HG03066 (cell line): ENCODE results near the gene LIN52.

Source experiments
- ATAC-seq: cut with Tn5 transposase; IDR thresholded peaks from one replicate; pipeline ENCODE4 v1.9.1; 2021; ENCODE audit warnings: low read depth; ENCODE audit not compliant: unreplicated experiment

LIN52 gene

DNA sequence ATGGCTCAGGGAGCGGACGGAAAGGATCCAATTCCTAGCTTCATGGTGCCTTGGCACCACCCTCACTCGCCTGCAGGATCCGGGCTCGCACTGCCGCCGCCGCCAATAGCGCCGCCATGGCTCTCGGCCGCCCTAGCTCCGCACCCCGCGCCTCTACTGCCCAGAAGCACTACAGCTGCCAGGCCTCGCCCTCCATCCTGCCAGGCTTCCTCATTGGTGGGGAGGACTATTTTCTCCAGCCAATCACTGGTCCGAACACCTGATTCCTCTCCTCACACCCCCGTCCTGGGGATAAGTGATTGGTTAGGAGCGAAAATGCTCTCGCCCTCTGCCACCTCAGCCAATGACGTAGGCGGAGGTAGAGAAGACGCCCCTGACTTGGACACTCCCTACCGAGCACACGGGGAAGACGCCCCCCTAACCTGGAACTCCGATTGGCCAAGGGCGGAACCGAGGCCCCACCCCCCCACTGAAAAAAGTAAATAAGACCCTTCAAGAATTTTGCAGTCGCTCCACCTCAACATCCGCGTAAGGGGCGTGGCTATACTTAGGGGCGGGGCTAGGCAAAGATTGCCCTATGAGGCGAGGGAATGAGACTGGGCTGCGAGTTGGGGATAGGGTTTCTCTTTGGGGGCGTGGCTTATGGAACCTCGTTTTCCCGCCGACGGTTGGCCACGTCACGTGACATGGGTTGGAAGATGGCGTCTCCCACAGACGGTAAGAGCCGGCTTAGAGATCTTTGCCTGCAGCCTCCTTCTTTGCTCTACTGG, at the start of gene LIN52, which contains the start of gene ALDH6A1:
LIN52 (plus strand) TSS at position 680 of the 770 bp plus-strand sequence; CDS start at position 699, 19 bp downstream.
ALDH6A1 (minus strand) TSS at position 177 of the 770 bp plus-strand sequence; CDS start at position 118, 59 bp downstream.
- ATAC-seq: peak; percentile 88

DNA sequence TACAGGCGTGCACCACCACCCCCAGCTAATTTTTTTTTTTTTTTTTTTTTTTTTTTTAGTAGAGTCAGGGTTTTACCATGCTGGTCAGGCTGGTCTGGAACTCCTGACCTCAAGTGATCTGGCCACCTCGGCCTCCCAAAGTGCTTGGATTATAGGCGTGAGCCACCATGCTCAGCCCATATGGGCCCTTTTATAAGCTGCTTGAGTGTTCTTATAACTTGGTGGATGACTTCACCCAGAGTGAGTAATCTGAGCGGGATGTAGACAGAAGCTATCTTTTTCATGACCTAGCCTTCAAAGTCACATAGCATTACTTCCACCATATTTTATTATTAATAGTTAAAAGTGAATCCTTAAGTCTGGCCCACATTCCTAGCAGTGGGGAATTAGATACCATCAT, 49.2 kb upstream of the LIN52 start:
- no peak for ATAC-seq

DNA sequence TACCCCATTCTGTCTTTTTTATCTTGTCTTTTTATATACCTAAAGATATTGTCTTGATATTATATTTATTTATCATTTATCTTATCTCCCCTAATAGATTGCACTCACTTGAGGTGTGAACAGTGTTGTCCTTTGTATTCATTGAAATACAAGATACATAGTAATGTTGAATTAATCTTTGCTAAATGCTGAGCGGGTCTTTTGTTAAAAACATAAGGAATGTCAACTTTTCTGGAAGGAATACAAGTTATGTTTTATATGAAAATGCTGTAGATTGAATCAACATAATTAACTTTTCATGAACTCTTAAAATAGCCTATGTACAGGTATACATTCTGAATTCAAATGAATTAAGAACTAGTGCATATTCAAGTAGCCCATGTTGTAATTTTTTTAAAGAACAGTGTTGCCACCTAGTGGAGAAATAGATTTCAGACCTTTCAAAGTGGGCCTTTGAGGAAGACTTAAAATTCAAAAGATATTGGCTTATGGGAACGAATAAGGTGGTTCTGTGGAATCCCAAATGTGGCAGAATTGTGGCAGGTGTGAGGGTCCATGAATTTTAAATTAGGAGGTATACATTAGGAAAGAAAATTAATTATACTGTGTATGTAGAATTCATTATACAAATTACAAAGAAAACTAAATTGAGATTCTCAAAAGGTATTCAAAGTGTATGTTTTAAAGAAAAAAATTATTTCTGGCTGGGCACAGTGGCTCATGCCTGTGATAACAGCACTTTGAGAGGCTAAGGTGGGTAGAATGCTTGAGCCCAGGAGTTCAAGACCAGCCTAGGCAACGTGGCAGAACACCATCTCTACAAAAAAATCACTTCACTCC, 46.5 kb upstream of the LIN52 start:
- ATAC-seq: no peak

DNA sequence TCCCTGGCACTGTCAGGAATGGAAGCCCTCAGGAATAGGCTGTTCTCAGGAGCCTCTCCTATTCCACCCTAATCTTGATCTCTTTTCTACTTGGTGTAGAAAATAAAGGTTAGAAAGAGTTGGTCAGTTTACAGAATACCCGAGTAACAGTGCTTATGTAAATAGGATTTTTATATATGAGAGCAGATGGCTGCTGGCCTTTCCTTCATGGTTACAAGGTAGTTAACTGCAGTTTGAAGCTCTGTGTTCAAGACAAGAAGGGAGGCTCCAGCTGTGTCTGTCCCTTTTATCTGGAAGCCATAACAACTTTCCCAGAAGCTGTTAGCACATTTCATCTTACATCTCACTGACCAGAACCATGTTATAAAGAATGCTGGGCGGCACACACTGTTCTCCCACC, 42.5 kb upstream of the LIN52 start:
- ATAC-seq: no peak

DNA sequence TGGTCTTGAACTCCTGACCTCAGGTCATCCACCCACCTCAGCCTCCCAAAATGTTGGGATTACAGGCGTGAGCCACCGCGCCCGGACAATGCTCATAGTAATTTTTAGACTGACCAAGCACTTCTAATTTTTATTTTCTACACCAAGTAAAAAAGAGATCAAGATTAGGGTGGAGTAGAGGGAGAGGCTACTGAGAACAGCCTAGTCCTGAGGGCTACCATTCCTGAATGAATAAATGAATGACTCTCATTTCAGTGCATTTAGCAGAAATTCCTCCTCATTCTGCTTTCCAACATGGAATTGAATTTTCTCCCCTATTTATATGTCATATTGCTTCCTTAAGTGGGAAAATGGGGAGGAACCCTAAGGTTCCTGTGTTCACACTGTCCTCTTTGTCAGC, 39.2 kb upstream of the LIN52 start:
- ATAC-seq: no peak

- no peak for ATAC-seq
These were observed 36.5 kb upstream of the LIN52 start for GRCh38 chr14:74048281-74048680.

DNA sequence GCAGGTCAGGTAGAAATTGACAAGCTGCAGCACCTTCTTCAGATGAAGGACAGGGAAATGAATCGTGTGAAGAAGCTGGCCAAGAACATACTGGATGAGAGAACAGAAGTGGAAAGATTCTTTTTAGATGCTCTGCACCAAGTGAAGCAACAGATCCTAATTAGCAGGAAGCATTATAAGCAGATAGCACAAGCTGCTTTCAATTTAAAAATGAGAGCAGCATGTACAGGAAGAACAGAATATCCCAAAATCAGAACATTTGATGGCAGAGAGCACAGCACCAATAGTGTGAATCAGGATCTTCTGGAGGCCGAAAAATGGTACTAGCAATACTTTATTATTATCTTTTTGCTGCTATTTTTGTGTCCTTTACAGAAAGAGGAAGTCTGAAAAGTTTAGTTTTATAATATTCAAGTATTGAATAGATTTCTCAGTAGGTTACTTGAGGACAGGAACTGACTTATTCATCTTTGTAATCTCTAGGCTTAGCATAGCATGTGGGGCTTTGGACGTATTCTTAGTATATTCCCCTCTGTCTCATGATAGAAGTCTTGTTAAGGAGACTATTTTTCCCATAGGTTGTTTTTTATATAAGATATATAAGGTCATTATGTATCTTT, 34.8 kb upstream of the LIN52 start:
- no peak for ATAC-seq

DNA sequence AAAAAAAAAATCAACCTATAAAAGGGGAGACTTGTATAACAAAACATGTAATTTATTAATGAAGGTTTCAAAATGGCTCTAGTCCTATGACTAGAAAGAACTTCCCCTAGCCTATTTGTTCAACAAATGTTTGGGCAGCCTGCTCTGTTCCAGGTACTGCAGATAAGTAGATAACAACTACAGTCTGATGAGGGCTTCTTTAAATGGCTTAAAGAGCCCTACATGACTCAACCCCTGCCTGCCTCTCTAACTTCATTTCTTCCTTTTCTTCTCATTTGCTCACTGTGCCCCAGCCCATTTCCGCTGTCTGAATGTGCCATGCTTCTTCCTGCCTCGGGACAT, 22.0 kb upstream of the LIN52 start:
- ATAC-seq: no peak

DNA sequence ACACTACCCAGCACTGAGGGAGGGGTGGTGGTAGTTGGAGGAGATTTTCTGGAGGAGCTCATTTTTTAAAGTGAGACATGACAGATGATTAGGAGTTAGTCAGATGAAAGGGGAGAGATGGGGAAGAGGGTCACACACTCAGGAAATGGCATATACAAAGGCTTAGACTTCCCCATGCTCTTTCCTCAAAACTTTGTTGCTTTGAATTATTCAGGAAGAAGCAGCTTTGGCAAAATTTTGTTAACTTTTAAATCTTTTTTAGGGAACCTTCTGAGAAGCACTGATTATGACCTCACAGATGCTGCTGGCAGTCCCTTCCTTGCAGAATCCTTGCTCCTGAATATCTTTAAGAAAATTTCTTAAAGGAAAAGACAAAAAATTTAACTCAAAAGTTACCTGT, 20.3 kb upstream of the LIN52 start:
- no peak for ATAC-seq

DNA sequence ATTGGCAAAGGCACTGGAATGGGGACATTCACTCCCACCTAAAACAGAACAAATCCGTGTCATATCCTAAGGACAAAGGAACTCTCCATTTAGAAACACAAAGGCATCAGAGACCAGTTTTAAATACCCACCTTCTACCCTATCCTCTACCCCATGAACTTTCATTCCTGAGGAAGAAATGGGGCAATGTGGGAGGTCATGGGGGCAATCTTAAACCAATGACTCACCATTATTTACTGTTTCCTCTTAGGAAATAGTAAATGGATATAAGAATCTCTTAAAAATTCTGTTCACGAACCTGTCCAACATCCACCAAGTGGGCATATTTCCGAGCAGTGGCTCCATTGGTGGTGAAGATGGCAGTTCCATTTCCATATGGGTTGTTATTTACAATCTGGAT, 19.9 kb upstream of the LIN52 start:
- no peak for ATAC-seq

DNA sequence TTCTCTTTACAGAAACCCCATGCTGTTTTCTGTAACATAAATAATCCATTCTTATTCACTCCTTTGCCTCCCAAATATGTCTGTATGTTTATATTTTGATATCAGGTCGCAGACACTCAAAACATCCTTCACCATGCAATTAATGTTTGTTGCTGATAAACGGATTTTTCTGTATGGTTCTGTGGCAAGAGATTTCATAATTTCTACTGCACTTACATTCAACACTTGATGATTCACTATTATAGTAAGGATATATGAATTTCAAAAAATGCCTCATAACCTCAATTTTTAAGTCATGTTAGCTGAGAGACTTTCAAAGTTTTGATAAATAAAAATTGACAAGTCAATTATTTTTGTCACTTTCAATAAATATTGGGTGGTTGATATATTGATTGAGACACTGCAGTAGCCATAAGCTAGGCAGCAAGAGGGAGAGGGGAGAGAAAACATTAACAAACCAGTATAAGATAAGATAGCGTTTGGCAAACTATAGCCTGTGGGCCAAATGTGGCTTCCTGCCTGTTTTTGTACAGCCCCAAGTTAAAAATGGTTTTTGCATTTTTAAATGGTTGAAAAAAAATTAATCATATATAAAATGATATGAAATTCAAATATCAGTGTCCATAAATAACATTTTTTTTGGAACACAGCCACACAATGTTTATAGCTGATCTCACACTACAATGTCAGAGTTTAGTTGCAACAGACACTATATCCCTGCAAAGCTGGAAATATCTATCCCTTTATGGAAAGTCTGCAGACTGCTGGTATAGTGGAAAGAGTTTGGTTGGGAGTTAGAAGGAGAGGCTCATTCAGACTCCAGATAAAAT, 18.8 kb upstream of the LIN52 start:
- no peak for ATAC-seq

GRCh38 chr14:74077401-74077800, 7.4 kb upstream of the LIN52 start:
- no peak for ATAC-seq

DNA sequence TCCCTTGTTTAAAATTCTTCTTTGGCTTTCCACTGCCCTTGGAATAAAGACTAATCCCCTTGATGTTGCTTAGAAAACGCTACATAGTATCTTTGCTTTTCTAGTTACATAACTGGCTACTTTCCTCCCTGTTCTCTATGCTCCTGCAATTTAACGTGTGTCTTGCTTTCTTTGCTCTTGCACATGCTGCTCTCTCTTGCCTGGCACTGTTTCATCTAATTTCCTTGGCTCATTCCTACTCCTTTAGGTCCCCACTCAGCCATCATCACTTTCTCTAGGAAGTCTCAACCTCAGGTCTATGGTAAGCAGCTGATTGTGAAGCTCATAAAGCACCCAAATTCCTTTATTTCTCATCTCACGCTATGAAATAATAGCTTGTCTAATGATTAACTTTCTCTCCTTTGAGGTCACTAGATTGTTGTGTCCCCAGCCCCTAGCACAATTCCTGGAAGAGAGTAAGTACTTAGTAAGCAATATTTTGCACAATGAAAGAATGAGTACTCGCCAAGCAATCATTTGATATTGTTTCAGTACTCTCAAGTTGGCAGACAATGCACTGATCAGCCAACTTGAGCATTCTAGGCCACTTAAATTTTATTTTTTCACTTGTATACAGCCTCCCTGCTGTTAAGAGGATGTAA, 3.8 kb upstream of the LIN52 start:
- no peak for ATAC-seq

- ATAC-seq: no peak
These were observed 3.3 kb upstream of the LIN52 start for GRCh38 chr14:74081491-74081890.

- no peak for ATAC-seq
These were observed 1.6 kb upstream of the LIN52 start for GRCh38 chr14:74083161-74083560.

DNA sequence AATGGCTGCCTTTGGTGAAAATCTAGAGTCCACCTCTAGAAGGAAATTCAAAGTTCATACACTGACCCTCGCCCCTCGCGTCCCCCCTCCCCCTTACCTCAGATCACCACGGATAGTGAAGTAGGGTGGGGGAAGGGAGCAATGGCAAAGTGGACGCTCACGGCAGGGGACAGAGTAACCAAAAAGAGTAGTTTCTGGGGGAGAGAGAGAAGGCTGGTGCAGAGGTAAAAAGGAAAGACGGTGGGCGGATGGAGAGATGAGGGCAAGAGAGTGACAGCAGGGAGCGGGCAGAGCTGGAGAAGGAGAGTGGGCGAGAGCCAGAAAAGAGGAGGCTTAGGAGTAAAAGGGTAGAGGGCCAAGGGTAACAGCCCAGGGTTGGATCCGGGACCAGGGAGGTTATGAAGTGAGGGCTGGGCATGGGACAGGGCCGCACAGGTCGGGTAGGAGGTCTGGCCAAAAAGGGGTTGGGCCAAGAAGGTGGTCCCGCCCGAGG, 926 bp upstream of the LIN52 start:
- peak; percentile 9 for ATAC-seq

GRCh38 chr14:74085047-74085637, 386 bp downstream of the LIN52 start:
- ATAC-seq: no peak

DNA sequence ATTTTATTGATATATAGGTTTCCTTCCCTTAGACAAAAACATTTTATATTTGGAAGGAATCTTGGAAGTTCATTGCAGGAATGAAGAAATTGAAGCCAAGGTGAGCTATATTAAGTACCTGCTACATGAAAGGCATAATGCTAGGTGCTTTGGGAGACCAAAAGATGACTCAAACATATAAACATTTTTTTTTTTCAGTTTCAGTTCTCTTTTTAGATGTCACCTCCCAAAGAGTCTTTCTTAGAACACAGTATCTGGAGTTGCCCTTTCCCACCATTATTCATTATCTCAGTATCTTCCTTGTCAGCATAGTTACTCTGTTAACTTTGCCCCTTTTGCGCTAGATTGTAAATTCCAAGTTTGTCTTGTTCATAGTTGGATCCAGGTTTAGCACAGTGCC, 1.1 kb downstream of the LIN52 start:
- ATAC-seq: no peak

DNA sequence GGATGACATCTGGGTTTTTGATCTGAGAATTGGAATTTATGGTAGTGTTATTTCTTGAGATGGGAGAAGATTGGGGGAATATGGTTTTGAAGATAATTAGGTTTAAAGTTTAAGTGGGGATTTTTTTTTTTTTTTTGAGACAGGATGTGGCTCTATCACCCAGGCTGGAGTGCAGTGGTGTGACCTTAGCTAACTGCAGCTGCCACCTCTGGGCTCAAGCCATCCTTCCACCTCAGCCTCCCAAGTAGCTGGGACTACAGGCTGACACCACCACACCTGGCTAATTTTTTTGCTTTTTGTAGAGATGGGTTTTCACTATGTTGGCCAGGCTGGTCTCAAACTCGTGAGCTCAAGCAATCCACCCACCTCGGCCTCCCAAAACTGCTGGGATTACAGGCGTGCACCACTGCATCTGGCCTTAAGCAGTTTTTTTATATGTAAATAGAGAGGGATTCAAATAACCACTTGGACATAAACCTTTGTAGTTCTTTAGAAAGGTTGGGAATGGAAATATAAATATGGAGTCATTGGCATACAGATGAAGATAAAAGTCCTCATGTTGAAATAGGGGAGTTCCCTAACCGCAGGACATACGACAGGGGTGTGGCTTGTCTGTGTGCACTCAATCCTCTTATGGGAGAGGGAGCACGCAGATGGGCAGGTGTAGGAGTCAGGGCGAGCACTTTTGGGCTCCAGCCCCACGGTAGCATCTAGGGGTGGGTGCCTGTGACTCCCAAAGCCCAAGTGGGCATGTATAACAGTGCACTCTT, 4.7 kb downstream of the LIN52 start:
- ATAC-seq: no peak
